Measurements from ENCODE around the gene LHFPL6. TPM values are rescaled to one million over a fixed set of nuclear protein-coding genes. Genes with fewer than 3 reads are reported as not detected.

The LHFPL6 gene
- total RNA-seq, 2 experiments from 2014 or later, result 0.14 TPM; not detected in 1

DNA sequence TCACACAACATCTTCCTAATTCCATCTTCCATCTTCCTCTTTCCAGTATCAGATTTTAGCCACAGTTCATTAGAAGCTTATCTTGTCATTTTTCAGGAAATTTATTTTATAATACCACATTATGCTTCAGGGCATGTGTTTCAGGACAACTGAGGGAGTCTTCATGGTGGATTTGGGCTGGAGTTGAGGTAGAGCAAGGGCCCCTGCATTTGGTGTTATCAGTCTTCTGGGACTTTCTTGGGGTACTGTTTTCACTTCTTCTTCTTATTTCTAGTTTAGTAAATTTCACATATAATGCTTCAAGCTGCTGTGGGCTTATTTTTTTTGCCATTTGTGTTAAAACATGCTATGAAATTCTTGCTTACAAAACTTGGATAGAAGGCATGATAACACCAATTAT lies 188.7 kb downstream of the LHFPL6 start:
- POLR2A ChIA-PET, result no interaction called here
- H3K27ac Mint-ChIP-seq, result no peak overlapping the region
- DNase-seq, result no peak
- no peaks in the 10 kb centered on the region for H3K4me1 Mint-ChIP-seq
- no peaks in the 10 kb centered on the region for H3K36me3 Mint-ChIP-seq
- H3K4me3 Mint-ChIP-seq, result no peak overlapping the region
- no peak for ATAC-seq (ENCODE audit: low read depth)
- H3K9me3 Mint-ChIP-seq, result no peaks in the 10 kb centered on the region
- peaks cover 9% of the 10 kb centered on the region for H3K27me3 Mint-ChIP-seq

DNA sequence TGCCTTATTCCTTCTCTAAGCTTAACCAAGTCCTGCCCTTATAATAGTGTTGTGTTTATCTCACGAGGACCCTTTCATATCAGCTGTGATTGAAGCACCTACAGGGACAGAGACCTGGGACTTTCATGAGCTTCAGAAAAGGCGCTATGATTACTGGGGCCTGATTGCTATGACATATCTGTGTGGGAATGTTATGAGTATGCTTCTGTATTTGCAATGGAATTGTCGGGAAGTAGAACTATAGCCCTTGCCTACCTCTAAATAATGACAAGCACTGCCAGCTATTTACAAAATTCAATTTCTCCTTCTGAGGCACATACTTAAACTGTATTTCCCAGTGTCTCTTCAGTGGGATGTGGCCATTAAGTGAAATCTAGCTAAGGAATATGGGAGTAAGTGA lies 191.5 kb downstream of the LHFPL6 start:
- Mint-ChIP-seq H3K27ac (no peak overlapping the region), H3K4me1 (no peaks in the 10 kb centered on the region), H3K4me3 (no peak overlapping the region), H3K27me3 (peaks cover 9% of the 10 kb centered on the region), H3K36me3 (no peaks in the 10 kb centered on the region), H3K9me3 (no peaks in the 10 kb centered on the region)
- ATAC-seq (ENCODE audit: low read depth) (no peak), DNase-seq (no peak)
- POLR2A ChIA-PET, result no interaction called here

DNA sequence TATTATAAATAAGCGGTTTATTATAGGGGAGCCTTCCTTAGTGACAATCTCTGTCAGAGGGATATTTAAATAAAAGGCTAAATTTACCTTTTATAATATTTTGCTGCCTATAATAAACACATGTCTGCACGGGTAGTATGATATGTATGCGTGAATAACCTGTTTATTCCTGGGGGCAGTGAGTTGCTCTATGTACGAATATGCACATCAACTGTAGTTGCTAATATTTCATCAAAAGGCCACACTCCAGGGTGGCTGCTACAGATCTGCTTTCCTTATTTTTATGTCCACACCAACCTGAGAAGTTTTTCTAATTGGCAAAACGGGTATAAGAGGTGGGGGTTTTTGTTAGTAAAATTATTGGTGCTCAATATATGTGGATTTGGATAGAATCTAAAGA lies 192.0 kb downstream of the LHFPL6 start:
- Mint-ChIP-seq H3K36me3 (no peaks in the 10 kb centered on the region), H3K4me1 (no peaks in the 10 kb centered on the region), H3K4me3 (no peak overlapping the region), H3K27ac (no peak overlapping the region), H3K9me3 (no peaks in the 10 kb centered on the region), H3K27me3 (peaks cover 8% of the 10 kb centered on the region)
- POLR2A ChIA-PET, result no interaction called here
- ATAC-seq (ENCODE audit: low read depth) (no peak), DNase-seq (no peak)

DNA sequence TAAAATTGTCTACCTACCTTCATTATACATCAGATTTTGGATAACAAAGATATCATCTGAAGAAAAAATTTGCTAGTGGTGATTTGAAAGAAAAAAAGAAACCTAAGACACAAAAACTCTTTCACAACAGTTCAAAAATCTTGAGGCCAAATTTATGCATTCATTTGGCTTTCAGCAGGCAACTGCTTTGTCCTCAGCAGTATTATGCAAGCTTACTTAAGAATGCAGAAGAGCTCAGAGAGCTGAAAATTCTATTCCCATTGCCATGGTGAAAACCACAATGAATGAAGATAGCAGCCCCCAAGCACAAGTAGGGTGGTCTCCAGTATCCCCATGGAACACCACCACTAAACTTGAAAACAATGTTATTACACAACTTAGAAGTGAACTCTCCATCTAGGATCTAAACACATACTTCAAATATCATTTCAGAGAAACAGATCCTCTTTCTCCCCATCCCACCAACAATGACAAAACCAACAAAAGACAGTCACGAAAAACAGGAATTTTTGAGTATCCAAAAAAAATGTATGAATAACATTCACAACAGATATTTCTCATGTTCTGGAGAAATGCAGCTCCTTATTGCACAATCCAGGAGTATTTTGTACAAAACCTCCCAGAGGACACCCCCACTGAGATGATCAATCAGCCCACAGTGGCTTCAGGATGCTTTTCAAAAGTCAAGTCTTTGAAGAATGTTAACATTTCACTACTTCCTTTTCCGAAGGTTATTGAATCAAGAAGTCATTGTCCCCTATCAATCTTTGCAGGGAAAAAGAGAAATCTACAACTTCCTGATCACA lies 192.7 kb downstream of the LHFPL6 start:
- Mint-ChIP-seq H3K36me3 (no peaks in the 10 kb centered on the region), H3K4me3 (no peak overlapping the region), H3K27me3 (peaks cover 7% of the 10 kb centered on the region), H3K4me1 (no peaks in the 10 kb centered on the region), H3K27ac (no peak overlapping the region), H3K9me3 (no peaks in the 10 kb centered on the region)
- DNase-seq (no peak), ATAC-seq (ENCODE audit: low read depth) (no peak)
- POLR2A ChIA-PET, result no interaction called here

DNA sequence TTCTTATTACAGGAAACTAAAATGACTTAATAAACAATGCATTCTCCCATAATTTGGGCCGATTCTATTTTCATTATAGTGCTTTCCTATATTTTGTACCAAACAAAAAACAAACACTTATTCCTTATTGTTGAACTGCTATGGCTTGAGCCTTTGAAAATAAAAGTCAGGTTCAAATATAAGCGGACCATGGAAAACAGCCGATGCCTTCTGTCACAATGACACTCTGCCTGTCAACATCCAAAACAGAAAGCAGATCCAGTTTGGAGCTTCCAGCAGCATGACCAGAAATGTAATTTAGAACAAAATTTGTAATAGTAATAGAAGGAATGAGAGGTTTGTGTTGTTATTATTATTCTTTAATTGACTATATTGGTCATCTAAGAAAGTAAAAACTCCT lies 194.5 kb downstream of the LHFPL6 start:
- Mint-ChIP-seq H3K4me1 (no peaks in the 10 kb centered on the region), H3K9me3 (no peaks in the 10 kb centered on the region), H3K27me3 (peaks cover 7% of the 10 kb centered on the region), H3K36me3 (no peaks in the 10 kb centered on the region), H3K27ac (no peak overlapping the region), H3K4me3 (no peak overlapping the region)
- POLR2A ChIA-PET, result no interaction called here
- ATAC-seq (ENCODE audit: low read depth) (no peak), DNase-seq (no peak)

DNA sequence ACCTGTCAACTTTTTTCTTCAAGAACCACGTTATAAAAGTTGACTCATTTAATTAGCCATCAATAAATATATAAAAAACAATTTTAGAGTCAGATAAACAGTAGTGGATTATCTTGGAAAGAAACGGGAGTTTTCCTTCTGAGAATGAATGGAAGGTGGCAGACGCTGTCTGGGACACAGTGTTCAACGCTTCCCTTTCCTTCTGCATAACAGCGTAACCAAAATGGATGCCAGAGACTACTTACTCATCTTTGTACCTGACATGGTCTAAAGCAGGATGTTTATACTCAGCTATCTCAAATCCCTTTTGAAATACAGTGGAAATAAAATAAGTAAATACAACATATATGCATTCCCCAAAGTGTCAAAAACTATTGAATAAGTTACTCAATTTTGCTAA lies 195.2 kb downstream of the LHFPL6 start:
- H3K36me3 Mint-ChIP-seq, result no peaks in the 10 kb centered on the region
- no peaks in the 10 kb centered on the region for H3K9me3 Mint-ChIP-seq
- H3K27ac Mint-ChIP-seq, result no peak overlapping the region
- H3K4me1 Mint-ChIP-seq, result no peaks in the 10 kb centered on the region
- ATAC-seq (ENCODE audit: low read depth) (no peak), DNase-seq (no peak)
- POLR2A ChIA-PET, result no interaction called here
- H3K27me3 Mint-ChIP-seq, result peaks cover 10% of the 10 kb centered on the region
- H3K4me3 Mint-ChIP-seq, result no peak overlapping the region

DNA sequence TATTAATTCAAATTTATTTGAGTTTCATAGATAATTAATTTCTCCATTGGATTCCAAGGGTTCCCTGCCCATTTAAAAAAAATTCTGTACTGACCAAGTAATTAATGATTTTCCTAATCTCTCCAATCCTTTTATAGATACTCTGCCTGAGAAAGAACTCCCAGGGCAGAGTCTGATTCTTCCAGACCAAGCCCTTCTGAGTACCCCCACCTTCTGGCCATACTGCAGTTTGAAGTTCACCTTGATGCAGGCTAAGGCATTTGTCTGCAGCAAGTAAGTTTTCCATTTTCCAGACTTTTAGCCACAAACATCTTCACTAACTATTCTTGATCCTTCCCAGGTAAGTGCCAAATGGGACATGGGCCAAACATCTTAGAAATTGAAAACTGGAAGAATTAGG lies 195.9 kb downstream of the LHFPL6 start:
- H3K36me3 Mint-ChIP-seq, result no peaks in the 10 kb centered on the region
- POLR2A ChIA-PET, result no interaction called here
- H3K27me3 Mint-ChIP-seq, result peaks cover 10% of the 10 kb centered on the region
- ATAC-seq (ENCODE audit: low read depth) (no peak), DNase-seq (no peak)
- H3K4me3 Mint-ChIP-seq, result no peak overlapping the region
- H3K4me1 Mint-ChIP-seq, result no peaks in the 10 kb centered on the region
- no peaks in the 10 kb centered on the region for H3K9me3 Mint-ChIP-seq
- no peak overlapping the region for H3K27ac Mint-ChIP-seq

DNA sequence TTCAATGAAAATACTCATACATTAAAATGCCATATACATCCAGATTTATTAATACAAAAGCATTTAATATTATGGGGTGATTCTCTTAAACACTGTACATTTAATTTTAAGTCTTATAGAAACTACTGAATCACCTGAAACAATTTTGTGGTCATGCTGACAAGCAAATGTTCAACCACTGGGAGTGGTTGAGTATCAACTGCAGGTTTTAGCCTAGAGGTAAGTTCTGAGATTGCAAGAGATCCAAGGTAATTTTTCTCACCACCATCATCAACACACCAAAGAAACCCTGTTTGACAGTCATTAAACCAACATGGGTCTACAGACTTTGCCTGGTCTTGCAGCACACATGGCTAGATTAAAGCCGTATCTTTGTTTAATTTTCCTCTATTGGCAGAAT lies 196.3 kb downstream of the LHFPL6 start:
- H3K4me1 Mint-ChIP-seq, result no peaks in the 10 kb centered on the region
- H3K27ac Mint-ChIP-seq, result no peak overlapping the region
- ATAC-seq (ENCODE audit: low read depth), result no peak
- no peaks in the 10 kb centered on the region for H3K36me3 Mint-ChIP-seq
- H3K9me3 Mint-ChIP-seq, result no peaks in the 10 kb centered on the region
- POLR2A ChIA-PET, result no interaction called here
- DNase-seq, result no peak
- peaks cover 10% of the 10 kb centered on the region for H3K27me3 Mint-ChIP-seq
- H3K4me3 Mint-ChIP-seq, result no peak overlapping the region

DNA sequence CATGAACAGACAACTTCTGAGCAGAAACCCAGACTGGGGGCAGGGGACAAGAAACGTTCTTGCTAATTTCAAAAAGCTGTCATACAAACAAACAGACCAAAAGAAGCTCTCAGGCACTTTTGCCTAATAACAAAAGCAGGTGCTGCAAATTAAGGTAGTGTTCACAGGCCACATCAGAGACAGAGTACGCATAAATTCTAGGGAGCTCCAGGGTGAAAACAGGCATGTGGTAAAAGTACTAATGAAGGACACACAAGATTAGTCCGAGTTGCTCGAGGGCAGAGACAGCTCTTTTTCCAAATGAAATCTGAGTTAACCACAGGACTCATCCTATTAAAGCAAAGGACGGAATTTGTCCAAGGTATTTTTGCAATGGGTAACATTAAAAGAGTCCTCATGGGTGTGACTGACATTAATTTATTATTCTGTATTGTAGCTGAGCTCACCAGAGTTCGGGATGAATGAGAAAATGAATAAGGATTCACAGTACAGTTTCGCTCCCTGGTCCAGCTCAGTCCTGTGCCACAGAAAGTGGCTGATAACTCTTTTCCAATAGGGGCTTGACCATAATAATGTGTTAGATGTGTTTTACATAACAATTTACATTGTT lies 197.3 kb downstream of the LHFPL6 start:
- no peaks in the 10 kb centered on the region for H3K36me3 Mint-ChIP-seq
- no peak overlapping the region for H3K27ac Mint-ChIP-seq
- DNase-seq (no peak), ATAC-seq (ENCODE audit: low read depth) (no peak)
- H3K9me3 Mint-ChIP-seq, result no peaks in the 10 kb centered on the region
- H3K27me3 Mint-ChIP-seq, result peaks cover 10% of the 10 kb centered on the region
- POLR2A ChIA-PET, result no interaction called here
- H3K4me1 Mint-ChIP-seq, result no peaks in the 10 kb centered on the region
- no peak overlapping the region for H3K4me3 Mint-ChIP-seq

DNA sequence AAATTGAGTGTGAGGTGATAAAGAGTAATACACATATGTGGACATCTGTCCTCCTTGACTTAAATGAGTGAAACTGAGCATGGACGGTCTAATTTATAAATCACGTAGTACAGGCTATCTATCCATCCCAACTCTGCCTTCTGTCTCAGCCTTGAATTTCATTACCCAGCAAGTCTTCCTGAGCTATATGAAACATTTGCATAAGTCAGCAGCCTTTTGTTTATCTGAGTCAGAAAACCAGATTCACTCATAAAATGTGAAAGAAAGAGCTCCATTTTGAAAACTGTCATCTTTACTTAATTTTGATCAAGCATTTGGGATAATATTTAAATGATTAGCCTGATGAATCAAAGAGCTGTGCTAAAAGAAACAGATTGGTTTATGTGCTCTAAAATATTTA lies 197.9 kb downstream of the LHFPL6 start:
- Mint-ChIP-seq H3K4me1 (no peaks in the 10 kb centered on the region), H3K4me3 (no peak overlapping the region), H3K9me3 (no peaks in the 10 kb centered on the region), H3K27ac (no peak overlapping the region), H3K36me3 (no peaks in the 10 kb centered on the region), H3K27me3 (peaks cover 8% of the 10 kb centered on the region)
- POLR2A ChIA-PET, result no interaction called here
- ATAC-seq (ENCODE audit: low read depth) (no peak), DNase-seq (no peak)

DNA sequence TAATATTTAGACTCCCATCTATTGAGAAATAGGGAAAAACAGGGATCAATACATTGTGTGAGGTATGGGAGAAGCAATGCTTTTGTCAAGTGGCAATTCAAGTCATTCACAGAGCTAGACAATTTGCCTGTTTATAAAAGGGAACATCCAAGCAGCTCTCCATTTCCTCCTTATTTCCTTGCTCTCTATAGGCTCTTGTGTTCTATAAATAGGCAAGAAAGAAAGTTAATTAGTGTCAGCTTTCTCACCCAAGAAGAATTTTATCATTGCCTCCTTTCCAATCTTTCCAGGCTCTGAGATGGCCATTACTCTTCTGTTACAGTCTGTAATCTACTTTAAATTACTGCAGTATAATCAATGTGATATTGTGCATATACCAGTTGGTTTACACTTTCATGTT lies 199.9 kb downstream of the LHFPL6 start:
- no peaks in the 10 kb centered on the region for H3K9me3 Mint-ChIP-seq
- H3K36me3 Mint-ChIP-seq, result no peaks in the 10 kb centered on the region
- DNase-seq (no peak), ATAC-seq (ENCODE audit: low read depth) (no peak)
- H3K4me3 Mint-ChIP-seq, result no peak overlapping the region
- H3K27me3 Mint-ChIP-seq, result peaks cover 5% of the 10 kb centered on the region
- H3K4me1 Mint-ChIP-seq, result no peaks in the 10 kb centered on the region
- no peak overlapping the region for H3K27ac Mint-ChIP-seq
- POLR2A ChIA-PET, result no interaction called here

DNA sequence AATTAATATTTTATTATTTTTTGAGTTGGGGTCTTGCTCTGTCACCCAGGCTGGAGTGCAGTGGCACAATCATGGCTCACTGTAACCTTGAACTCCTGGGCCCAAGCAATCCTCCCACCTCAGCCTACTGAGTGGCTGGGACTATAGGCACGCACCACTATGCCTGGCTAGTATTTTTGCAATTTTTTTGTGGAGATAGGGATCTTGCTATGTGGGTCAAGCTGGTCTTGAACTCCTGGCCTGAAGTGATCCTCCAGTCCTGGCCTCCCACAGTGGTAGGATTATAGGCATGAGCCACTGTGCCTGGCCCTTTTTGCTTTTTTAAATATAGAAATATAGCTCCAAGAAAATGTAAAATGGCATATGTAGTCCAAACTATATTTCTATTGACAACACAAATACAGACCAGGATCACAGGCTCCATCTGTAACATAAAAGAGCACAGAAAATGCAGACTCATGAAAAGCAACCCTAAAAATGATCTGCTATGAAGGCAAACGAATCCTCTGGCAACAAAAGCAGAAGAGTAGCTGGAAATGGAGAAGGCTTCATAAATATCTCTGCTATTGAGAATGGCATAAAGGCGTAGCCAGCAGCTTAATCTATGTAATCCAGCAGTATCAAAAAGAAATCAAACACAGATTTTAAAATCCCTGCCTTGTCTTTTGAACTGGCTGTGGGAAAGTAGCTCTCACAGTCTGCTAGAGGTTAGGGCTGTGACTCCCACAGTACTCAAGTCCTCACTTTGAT lies 200.6 kb downstream of the LHFPL6 start:
- Mint-ChIP-seq H3K4me3 (no peak overlapping the region), H3K27ac (no peak overlapping the region), H3K36me3 (no peaks in the 10 kb centered on the region), H3K27me3 (peaks cover 5% of the 10 kb centered on the region), H3K4me1 (no peaks in the 10 kb centered on the region), H3K9me3 (no peaks in the 10 kb centered on the region)
- POLR2A ChIA-PET, result no interaction called here
- ATAC-seq (ENCODE audit: low read depth) (no peak), DNase-seq (no peak)

DNA sequence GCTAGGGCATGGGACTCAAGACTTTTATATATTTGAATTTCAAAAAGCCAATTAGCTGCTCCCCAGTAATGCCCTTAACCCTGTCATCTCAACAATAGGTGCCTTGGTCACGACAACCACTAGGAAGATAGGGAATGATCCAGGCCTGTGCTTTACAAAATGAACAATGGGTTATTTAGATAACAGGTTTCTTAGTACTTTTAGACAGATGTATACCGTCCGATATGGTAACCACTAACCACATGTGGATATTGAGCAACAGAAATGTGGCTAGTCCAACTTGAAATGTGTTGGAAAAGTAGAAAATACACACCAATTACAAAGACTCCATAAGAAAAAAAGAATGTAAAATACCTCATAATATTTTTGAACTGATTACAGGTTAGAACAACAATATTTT lies 201.2 kb downstream of the LHFPL6 start:
- ATAC-seq (ENCODE audit: low read depth), result no peak
- peaks cover 5% of the 10 kb centered on the region for H3K27me3 Mint-ChIP-seq
- POLR2A ChIA-PET, result no interaction called here
- no peak overlapping the region for H3K27ac Mint-ChIP-seq
- no peaks in the 10 kb centered on the region for H3K9me3 Mint-ChIP-seq
- no peak overlapping the region for H3K4me3 Mint-ChIP-seq
- no peak for DNase-seq
- H3K4me1 Mint-ChIP-seq, result no peaks in the 10 kb centered on the region
- H3K36me3 Mint-ChIP-seq, result no peaks in the 10 kb centered on the region
